Ovary (tissue), 3 donors: ENCODE results near the gene ZNF597.

Experiments
- EP300 ChIP-seq: sonication (generic); formaldehyde crosslinking; IDR thresholded peaks from one replicate; pipeline ENCODE4 v1.6.1; 2017; ENCODE audit warnings: antibody characterized with exemption
- POLR2A ChIP-seq: fragments of 450-650 bp; IDR thresholded peaks from one replicate; pipeline ENCODE4 v1.6.1; 2017; ENCODE audit warnings: antibody characterized with exemption, mild to moderate bottlenecking, moderate library complexity
- TF ChIP-seq, protein P1 (sequence below), 3 donors: fragments of 450-650 bp in 2 of 3; fragments of 200-600 bp in 1 of 3; IDR thresholded peaks; one replicate each; pipeline versions ENCODE4 v1.5.1 to v1.8.0; 2016 to 2022; ENCODE audit warnings: antibody characterized with exemption in 3 of 3, mild to moderate bottlenecking in 1 of 3
- donor health status: DM: no; HTN: no; CAD: no.

DNA sequence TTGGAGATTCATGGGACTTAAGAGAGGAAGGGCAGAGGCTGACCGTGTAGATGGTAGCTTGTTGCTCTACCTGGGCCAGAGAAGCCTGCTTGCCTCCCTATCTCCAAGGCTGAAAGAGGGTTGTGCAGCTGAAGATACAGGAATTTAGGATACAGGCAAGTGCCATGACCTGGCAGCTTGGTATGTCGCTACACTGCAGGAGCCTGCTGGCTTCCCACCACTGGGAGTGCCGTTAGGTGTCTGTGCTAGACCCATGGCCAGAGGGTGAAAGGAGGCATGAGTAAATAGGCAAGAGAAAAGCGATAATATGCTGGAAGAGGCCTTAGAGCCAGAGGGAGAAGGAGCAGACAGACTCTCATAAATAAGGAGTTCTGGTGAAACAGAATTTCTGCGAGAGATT, 10.8 kb upstream of the ZNF597 start:
- TF ChIP-seq, protein P1, sequence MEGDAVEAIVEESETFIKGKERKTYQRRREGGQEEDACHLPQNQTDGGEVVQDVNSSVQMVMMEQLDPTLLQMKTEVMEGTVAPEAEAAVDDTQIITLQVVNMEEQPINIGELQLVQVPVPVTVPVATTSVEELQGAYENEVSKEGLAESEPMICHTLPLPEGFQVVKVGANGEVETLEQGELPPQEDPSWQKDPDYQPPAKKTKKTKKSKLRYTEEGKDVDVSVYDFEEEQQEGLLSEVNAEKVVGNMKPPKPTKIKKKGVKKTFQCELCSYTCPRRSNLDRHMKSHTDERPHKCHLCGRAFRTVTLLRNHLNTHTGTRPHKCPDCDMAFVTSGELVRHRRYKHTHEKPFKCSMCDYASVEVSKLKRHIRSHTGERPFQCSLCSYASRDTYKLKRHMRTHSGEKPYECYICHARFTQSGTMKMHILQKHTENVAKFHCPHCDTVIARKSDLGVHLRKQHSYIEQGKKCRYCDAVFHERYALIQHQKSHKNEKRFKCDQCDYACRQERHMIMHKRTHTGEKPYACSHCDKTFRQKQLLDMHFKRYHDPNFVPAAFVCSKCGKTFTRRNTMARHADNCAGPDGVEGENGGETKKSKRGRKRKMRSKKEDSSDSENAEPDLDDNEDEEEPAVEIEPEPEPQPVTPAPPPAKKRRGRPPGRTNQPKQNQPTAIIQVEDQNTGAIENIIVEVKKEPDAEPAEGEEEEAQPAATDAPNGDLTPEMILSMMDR (IDR thresholded peaks at IDR 0.05): no peak
- no peak for TF ChIP-seq POLR2A
- no peak for TF ChIP-seq EP300
